ENCODE results near the gene RABGEF1.
"Not testable (repeated sequence)": the region's sequence is repeated elsewhere in the genome, so short reads cannot be mapped to it uniquely, and the experiment has no call there.

RABGEF1 gene

DNA sequence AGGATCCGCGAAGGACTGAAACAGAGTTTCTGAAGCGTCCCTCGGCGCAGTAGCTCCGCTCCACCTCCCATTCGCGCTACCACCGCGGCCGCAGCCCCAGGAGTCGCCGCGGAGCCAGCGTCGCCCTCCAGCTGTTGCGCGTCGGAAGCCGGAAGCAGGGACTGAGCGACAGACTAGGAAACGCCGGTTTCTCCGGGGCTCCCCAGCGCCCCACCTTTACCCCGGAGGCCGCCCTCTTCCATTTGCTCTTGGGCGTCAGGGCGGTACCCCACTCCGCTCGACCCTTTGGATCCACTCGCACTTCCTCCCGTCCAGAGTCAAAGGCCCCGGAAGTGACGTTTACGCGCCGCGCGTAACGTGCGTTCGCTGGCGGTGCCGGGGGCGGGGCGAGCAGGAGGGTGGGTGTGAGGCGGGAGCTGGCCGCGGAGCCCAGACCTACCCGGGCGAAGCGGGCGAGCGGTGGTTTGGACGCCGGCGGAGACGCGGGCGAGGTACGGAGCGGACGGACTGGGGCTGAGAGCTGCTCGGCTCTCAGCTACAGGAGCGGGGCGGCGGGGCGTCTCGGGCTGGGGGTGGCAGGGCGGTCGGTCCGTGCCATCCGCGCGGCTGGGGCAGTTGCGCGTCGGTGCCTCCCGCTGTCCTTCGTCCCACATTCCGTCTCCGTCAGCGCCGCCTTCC lies at the start of gene RABGEF1:
RABGEF1 (plus strand) TSS at position 432 of the 678 bp plus-strand sequence. CDS start 31,167 bp downstream, outside the sequence.
- DNase-seq = peak; percentile 92 to 93

GRCh38 chr7:66693331-66693730 lies 47.2 kb upstream of the RABGEF1 start:
- DNase-seq = no peak

DNA sequence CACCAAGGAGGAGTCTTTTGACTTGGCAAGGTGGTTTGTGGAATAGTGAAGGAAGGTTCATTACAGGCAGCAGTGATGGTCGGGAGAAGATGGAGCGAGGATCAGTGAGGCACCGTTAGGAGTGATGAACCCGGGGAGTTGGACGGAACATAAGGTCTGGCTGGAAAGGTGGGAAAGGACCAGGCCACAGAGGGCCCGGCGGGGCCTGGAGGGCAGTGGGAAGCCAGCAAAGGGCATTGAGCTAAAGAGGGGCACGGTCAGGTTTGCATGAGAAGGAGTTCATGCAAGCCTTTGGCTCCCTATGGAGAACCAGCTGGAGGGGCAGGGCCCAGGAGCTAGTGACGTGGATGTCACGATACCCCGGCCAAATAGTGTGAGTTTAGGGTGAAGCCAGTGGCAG lies 46.2 kb upstream of the RABGEF1 start:
- no peak for DNase-seq

DNA sequence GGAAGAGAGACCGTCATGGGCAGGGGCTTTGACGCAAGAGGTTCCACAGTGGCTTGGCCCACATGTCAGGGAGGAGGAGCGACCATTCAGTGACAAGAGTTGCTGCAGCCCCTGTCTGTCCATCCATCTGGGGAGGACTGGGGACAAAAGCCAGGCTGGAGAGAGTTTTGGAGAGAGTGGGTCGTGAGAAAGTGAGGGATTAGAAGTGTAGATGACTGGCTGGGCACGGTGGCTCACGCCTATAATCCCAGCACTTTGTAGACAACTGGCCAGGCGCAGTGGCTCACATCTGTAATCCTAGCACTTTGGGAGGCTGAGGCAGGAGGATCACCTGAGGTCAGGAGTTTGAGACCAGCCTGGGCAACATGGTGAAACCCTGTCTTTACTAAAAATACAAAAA lies 45.1 kb upstream of the RABGEF1 start:
- not testable (repeated sequence) for DNase-seq

DNA sequence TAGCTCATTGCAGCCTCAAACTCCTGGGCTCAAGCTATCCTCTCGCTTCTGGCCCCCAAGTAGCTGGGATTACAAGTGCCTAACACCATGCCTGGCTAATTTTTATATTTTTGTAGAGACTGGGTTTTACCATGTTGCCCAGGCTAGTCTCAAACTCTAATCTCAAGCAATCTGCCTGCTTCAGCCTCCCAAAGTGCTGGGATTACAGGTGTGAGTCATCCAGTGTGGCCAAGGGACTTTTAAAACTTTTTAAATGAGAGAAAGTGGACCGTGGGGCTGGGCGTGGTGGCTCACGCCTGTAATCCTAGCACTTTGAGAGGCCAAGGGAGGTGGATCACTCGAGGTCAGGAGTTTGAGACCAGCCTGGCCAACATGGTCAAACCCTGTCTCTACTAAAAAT lies 44.4 kb upstream of the RABGEF1 start:
- not testable (repeated sequence) for DNase-seq

- no peak for DNase-seq
These were observed 43.8 kb upstream of the RABGEF1 start for GRCh38 chr7:66696774-66697191.

DNA sequence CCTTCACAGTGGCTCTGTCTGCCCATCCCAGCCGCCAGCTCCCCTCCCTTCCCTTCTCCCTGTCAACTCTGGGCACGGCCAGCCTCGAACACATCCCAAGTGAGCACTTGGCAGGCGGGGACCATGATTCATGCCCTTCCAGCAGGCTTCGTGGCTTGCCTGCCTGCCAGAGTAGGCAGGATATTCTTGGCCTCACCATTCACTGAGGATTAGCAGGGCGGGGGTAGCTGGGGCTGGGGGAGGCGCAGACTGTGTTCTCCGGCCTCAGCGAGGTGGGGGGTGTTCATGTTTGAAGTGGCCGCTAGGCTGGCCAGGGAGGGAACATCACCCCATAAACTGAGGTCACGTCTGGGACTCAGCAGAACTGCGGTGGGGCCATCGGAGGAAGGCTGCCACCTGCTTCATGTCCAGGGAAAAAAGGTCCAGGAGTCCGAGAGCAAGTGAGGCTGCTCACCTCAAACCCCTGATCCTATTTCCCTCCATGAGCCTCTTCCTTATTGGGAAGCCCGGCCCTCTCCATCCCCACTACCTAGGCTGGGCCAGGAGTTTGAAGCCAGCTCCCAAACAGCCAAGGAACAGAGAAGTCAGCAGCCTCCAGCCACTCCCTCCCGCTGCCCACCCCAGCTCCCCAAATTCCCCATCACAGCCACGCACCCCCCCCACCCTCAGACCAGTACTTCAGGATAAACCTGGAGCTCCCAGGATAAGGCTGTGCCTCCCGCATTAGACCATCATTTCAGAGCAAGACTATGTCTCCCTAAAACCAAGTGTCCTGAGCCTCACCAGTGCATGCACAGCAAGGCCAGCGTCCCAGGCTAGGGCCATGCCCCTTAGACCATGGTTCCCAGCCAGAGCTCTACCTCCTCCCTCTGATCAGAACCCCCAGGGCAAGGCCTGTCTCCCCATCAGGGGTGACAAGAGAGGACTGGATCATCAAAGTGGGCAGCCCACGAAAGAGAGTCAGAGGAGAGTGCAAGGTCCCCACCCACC lies 42.8 kb upstream of the RABGEF1 start:
- no peak for DNase-seq

- no peak for DNase-seq
These were observed 41.8 kb upstream of the RABGEF1 start for GRCh38 chr7:66698652-66699205.

DNA sequence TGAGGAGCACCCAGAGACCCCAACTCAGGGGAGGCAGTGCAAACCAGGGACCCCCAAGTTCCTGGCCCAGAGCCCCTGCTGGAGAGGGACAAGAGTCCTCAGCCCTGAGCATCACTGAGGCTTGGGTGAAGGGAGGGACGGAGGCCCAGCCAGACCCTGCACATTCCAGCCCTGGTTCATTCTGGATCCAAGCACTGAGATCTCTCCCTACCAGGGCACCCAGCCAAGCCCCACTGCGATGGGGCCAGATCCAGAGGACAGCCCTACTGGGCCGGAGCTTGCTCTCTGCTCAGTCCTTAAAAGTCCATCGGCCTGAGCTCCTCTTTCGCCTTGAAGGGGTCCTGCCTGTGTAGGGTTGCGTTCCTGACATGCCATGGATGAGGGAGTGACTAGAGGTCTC lies 40.5 kb upstream of the RABGEF1 start:
- no peak for DNase-seq

- DNase-seq = no peak
These were observed 39.9 kb upstream of the RABGEF1 start for GRCh38 chr7:66700633-66701131.

- no peak for DNase-seq
These were observed 32.7 kb upstream of the RABGEF1 start for GRCh38 chr7:66707825-66708224.

- not testable (repeated sequence) for DNase-seq
These were observed 29.8 kb upstream of the RABGEF1 start for GRCh38 chr7:66710752-66711151.

- no peak for DNase-seq
These were observed 26.8 kb upstream of the RABGEF1 start for GRCh38 chr7:66713687-66714086.

- not testable (repeated sequence) for DNase-seq
These were observed 23.9 kb upstream of the RABGEF1 start for GRCh38 chr7:66716634-66717033.

GRCh38 chr7:66720561-66720960 lies 20.0 kb upstream of the RABGEF1 start:
- DNase-seq = no peak

GRCh38 chr7:66725843-66726242 lies 14.7 kb upstream of the RABGEF1 start:
- DNase-seq = no peak

GRCh38 chr7:66727058-66727457 lies 13.5 kb upstream of the RABGEF1 start:
- no peak for DNase-seq

- no peak for DNase-seq
These were observed 12.0 kb upstream of the RABGEF1 start for GRCh38 chr7:66728571-66728970.

DNA sequence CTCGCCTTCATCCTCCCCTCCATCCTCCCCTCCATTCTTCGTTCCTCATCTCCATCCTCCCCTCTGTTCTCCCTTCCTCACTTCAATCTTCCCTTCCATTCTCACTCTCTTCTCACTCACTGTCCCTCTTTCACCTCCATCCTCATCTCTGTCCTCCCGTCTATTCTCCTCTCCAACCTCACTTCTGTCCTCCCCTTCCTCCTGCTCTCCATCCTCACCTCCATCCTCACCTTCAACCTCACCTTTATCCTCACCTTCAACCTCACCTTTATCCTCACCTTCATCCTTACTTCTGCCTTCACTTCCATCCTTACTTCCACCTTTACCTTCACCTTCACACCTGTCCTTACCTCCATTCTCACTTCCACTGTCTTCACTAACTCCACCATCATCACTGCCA lies 11.3 kb upstream of the RABGEF1 start:
- no peak for DNase-seq

- no peak for DNase-seq
These were observed 8.5 kb upstream of the RABGEF1 start for GRCh38 chr7:66731986-66732385.

- DNase-seq = no peak
These were observed 8.1 kb upstream of the RABGEF1 start for GRCh38 chr7:66732439-66732838.

DNA sequence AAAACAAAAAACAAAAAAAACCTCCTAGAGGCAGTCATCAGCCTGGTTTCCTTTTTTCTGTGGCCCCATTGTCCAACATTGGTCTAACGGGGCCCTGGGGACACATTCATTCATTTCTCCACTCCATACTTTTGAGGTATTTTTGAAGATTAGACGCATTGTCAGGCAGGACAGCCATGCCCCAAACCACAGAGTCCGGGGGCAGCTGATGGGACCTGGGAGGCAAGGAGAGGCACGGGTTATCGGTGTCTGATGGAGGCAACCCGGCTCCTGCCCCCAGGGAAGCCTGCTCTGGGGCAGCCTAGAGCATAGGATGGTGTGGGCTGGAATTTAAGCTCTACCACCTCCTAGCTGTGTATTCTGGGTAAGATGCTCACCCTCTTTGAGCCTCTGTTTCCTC lies 6.5 kb upstream of the RABGEF1 start:
- no peak for DNase-seq

- no peak for DNase-seq
These were observed 5.4 kb upstream of the RABGEF1 start for GRCh38 chr7:66735154-66735553.

Data from activated CD4-positive, alpha-beta T cell treated with anti-CD3 and anti-CD28 coated beads, Interleukin-2, amount 50 U/mL, for 4 hours (primary cell).